Activated CD8-positive, alpha-beta T cell treated with anti-CD3 and anti-CD28 coated beads for 36 hours (primary cell): ENCODE results near the gene NAGS. TPM values are rescaled to one million over a fixed set of nuclear protein-coding genes. Genes with fewer than 3 reads are reported as not detected.

ENCODE experiments used
- ATAC-seq: fragments of 200-7000 bp; cut with Tn5 transposase; one replicate; pipeline ENCODE4 v1.10.0; 2021; ENCODE audit warnings: mild to moderate bottlenecking, moderate library complexity
- CTCF ChIA-PET: fragments of 350-600 bp; sonication (Branson Sonifier 250); formaldehyde crosslinking; loops from one replicate; lab custom pipeline; 2021; ENCODE audit warnings: antibody characterized with exemption; lab: Charles Lee
- POLR2A ChIA-PET: fragments of 350-600 bp; sonication (Branson Sonifier 250); formaldehyde crosslinking; loops from one replicate; lab custom pipeline; 2021; ENCODE audit warnings: antibody characterized with exemption; lab: Charles Lee
- DNase-seq: peaks from one replicate; pipeline ENCODE4 v3.0.0-alpha.2; 2020
- H3K27ac Mint-ChIP-seq: one replicate; pipeline ENCODE4 v1.8.0; 2021; ENCODE audit warnings: mild to moderate bottlenecking, mixed read lengths
- H3K27me3 Mint-ChIP-seq: one replicate; pipeline ENCODE4 v1.8.0; 2021; ENCODE audit warnings: mixed read lengths
- H3K36me3 Mint-ChIP-seq: one replicate; pipeline ENCODE4 v1.8.0; 2021; ENCODE audit warnings: low read depth, mixed read lengths
- H3K4me1 Mint-ChIP-seq: one replicate; pipeline ENCODE4 v1.8.0; 2021; ENCODE audit warnings: low read depth, mixed read lengths
- H3K4me3 Mint-ChIP-seq: one replicate; pipeline ENCODE4 v1.8.0; 2021; ENCODE audit warnings: mild to moderate bottlenecking, moderate library complexity, mixed read lengths
- H3K9me3 Mint-ChIP-seq: one replicate; pipeline ENCODE4 v1.8.0; 2021; ENCODE audit warnings: mixed read lengths
- CTCF ChIP-seq: fragments of 200-600 bp; IDR thresholded peaks from one replicate; pipeline ENCODE4 v1.8.0; 2022; ENCODE audit warnings: antibody characterized with exemption, mild to moderate bottlenecking
- intact Hi-C: fragments of 100-400 bp; cut with micrococcal nuclease; formaldehyde crosslinking; loops from one replicate; pipeline ENCODE4 v1.10.0; 2022
- total RNA-seq, 2 experiments: library from RNA; stranded (reverse); gene quantifications; one replicate each; pipeline ENCODE4 v1.2.3, GENCODE V29; 2021

Gene NAGS
- total RNA-seq, 2 experiments from 2014 or later: 1.7 to 2.4 TPM

- ATAC-seq: no peak
- Mint-ChIP-seq H3K4me3 (no peak overlapping the region), H3K9me3 (no peaks in the 10 kb centered on the region), H3K27ac (no peak overlapping the region), H3K27me3 (no peaks in the 10 kb centered on the region), H3K36me3 (no peaks in the 10 kb centered on the region), H3K4me1 (no peaks in the 10 kb centered on the region)
- DNase-seq: no peak
- no peak for TF ChIP-seq CTCF
- ChIA-PET POLR2A (no interaction called here), CTCF (interaction anchor here (1.0 to 1.6 kb wide), 3 partner anchors 8 to 538 kb away, joined by 3 to 4 read pairs (median 3); partner anchors contain the start of gene DHX8)
- intact Hi-C loops: no loop called here
Measured at GRCh38 chr17:44022246-44022645, 17.8 kb downstream of the NAGS start.

GRCh38 chr17:44023545-44024270 lies 19.3 kb downstream of the NAGS start:
- Mint-ChIP-seq H3K4me3 (no peak overlapping the region), H3K9me3 (no peaks in the 10 kb centered on the region), H3K36me3 (no peaks in the 10 kb centered on the region), H3K27ac (no peak overlapping the region), H3K4me1 (no peaks in the 10 kb centered on the region), H3K27me3 (no peaks in the 10 kb centered on the region)
- CTCF ChIA-PET: no interaction called here
- POLR2A ChIA-PET: interaction anchor here (1.1 kb wide), 1 partner anchor 12 kb away, joined by 3 read pairs; no protein-coding TSS in a partner anchor
- ATAC-seq (no peak), DNase-seq (no peak)
- intact Hi-C loops: no loop called here
- no peak for TF ChIP-seq CTCF

GRCh38 chr17:44024271-44024663 lies 19.8 kb downstream of the NAGS start:
- H3K4me1 Mint-ChIP-seq: no peaks in the 10 kb centered on the region
- intact Hi-C loops: no loop called here
- H3K36me3 Mint-ChIP-seq: no peaks in the 10 kb centered on the region
- POLR2A ChIA-PET: interaction anchor here (0.8 kb wide), 1 partner anchor 16 kb away, joined by 3 read pairs; no protein-coding TSS in a partner anchor
- TF ChIP-seq CTCF: no peak
- CTCF ChIA-PET: no interaction called here
- ATAC-seq: no peak
- no peak for DNase-seq
- H3K27ac Mint-ChIP-seq: no peak overlapping the region
- no peaks in the 10 kb centered on the region for H3K27me3 Mint-ChIP-seq
- no peak overlapping the region for H3K4me3 Mint-ChIP-seq
- no peaks in the 10 kb centered on the region for H3K9me3 Mint-ChIP-seq

DNA sequence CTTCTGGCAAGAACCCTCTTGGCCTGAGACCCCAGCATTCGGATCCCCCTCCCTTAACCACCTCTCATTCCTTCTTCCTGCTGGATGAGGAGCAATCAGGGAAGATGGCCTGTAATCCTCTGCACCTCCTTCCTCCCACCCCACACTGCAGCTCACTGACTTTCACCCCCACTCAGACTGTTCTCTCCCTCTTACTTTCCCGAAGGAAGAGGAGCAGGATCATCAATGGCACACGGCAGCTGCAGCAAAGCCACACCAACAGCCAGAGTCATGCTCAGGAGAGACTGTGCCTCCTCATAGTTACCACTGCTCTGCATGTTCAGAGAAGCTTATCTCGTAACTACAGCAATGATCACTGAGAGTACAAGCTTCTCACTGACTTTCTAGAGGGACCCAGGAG lies 20.4 kb downstream of the NAGS start:
- H3K27me3 Mint-ChIP-seq: no peaks in the 10 kb centered on the region
- POLR2A ChIA-PET: interaction anchor here (0.8 kb wide), 1 partner anchor 17 kb away, joined by 3 read pairs; no protein-coding TSS in a partner anchor
- no peaks in the 10 kb centered on the region for H3K4me1 Mint-ChIP-seq
- DNase-seq (no peak), ATAC-seq (no peak)
- no peaks in the 10 kb centered on the region for H3K9me3 Mint-ChIP-seq
- H3K27ac Mint-ChIP-seq: no peak overlapping the region
- H3K4me3 Mint-ChIP-seq: no peak overlapping the region
- H3K36me3 Mint-ChIP-seq: no peaks in the 10 kb centered on the region
- TF ChIP-seq CTCF: no peak
- CTCF ChIA-PET: no interaction called here
- intact Hi-C loops: no loop called here

- no peak for DNase-seq
- peaks cover 7% of the 10 kb centered on the region for H3K4me1 Mint-ChIP-seq
- H3K36me3 Mint-ChIP-seq: peaks cover 20% of the 10 kb centered on the region
- no peaks in the 10 kb centered on the region for H3K27me3 Mint-ChIP-seq
- H3K4me3 Mint-ChIP-seq: no peak overlapping the region
- H3K9me3 Mint-ChIP-seq: no peaks in the 10 kb centered on the region
- no peak for TF ChIP-seq CTCF
- no peak overlapping the region for H3K27ac Mint-ChIP-seq
- intact Hi-C loops: no loop called here
- ATAC-seq: no peak
- ChIA-PET CTCF (interaction anchor here (0.7 to 1.1 kb wide), 3 partner anchors 8 to 120 kb away, joined by 3 read pairs; no protein-coding TSS in a partner anchor), POLR2A (interaction anchor here (0.6 to 1.8 kb wide), 3 partner anchors 13 to 36 kb away, joined by 3 to 5 read pairs (median 3); partner anchors contain the start of gene TMEM101)
Measured at GRCh38 chr17:44029736-44030135, 25.3 kb downstream of the NAGS start.
